Measurements from ENCODE around the gene NAPSA. TPM values are rescaled to one million over a fixed set of nuclear protein-coding genes. Genes with fewer than 3 reads are reported as not detected.

The NAPSA gene
- under 1 TPM in 2 of 4 donors, not detected in 2; 0.55 to 0.95 TPM for total RNA-seq
- polyA plus RNA-seq, result 1 to 10 TPM in 2 of 3 donors, under 1 TPM in 1; 0.69 to 2.4 (median 2.0) TPM

DNA sequence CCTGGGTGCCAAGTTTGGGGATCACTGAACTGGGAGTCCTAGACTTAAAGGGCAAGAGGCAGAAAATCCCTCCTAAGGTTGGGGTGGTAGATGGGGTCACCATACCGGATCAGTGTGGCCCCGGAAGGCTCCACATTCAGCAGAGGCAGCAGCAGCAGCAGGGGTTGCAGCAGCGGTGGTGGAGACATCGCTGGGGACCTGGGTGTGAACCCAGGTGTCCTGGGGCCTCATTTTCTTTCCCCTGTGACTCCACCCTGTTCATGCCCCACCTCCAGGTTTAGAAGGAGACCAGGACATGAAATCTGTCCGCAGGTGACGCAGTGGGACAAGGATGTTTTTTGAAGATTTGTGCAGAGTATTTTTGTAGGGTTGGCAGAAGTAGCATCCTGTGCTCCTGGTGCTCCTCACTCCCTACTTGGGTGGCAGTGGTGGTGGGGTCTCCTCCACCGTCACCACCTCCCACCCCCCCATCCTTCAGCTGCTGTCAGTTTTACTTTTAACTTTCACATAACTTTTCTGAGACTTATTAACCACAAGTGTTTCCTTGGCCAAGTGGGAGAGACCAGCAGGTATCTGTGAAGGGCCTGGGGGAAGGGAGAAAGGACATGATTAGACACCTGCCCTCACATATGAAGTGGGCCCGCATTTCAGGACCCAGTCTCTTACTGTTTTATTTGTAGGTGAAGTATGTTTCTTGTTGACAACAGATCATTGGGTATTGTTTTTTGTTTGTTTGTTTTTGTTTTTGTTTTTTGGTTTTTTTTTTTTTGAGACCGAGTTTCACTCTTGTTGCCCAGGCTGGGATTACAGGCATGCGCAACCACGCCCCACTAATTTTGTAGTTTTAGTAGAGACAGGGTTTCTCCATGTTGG lies at the start of gene NAPSA:
Gene NAPSA, minus strand, starts transcription at position 206 of the 873 bp plus-strand sequence. Its CDS starts 18 bp downstream, at position 188.
- no peak within 1 kb of the TSS for H3K4me3 ChIP-seq
- no peaks in the 10 kb centered on the region for H3K27me3 ChIP-seq
- no peak for TF ChIP-seq EP300 (IDR thresholded peaks at IDR 0.05)
- no peak for TF ChIP-seq CTCF (IDR thresholded peaks at IDR 0.05)
- no peak for TF ChIP-seq POLR2AphosphoS5 (IDR thresholded peaks at IDR 0.05)
- no peak for TF ChIP-seq POLR2A (IDR thresholded peaks at IDR 0.05)
- intact Hi-C loops (cut with DNase I), result loop anchor here (5.0 to 10.0 kb wide), 2 partner anchors 192 to 359 kb away; partner anchors contain the start of gene CLEC11A
- WGBS, 2 donors, result 71 to 75% methylated on average over 11 of the region's 11 CpGs
- no peaks in the 10 kb centered on the region for H3K9me3 ChIP-seq
- peaks cover 0 to 5% (median 2%) of the 10 kb centered on the region in 4 donors for H3K4me1 ChIP-seq
- H3K36me3 ChIP-seq, result no peaks in the 10 kb centered on the region
- DNase-seq, result no peak
- H3K27ac ChIP-seq, result no peak within 1 kb of the TSS

DNA sequence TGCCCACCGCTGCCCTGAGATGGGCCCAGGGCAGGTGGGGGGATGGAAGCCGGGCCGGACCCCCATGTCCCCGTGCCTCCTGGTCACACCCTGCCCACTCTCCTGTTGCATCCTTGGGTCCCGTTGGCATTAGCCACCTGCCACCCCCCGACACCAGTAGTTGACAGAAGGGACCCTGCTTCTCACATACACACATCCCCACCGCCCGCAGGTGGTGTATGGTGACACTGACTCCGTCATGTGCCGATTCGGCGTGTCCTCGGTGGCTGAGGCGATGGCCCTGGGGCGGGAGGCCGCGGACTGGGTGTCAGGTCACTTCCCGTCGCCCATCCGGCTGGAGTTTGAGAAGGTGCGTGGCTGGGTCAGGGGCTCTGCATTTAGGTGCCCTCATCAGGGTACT lies 48.1 kb upstream of the NAPSA start:
- Histone ChIP-seq H3K27me3 (peaks cover 7 to 21% (median 15%) of the 10 kb centered on the region in 3 donors), H3K4me3 (no peak overlapping the region), H3K4me1 (peaks cover 0 to 4% (median 1%) of the 10 kb centered on the region in 4 donors), H3K27ac (no peak overlapping the region), H3K9me3 (no peaks in the 10 kb centered on the region), H3K36me3 (peaks cover 0 to 16% (median 8%) of the 10 kb centered on the region in 4 donors)
- 95 to 97% methylated on average over 21 of the region's 21 CpGs for WGBS, 2 donors
- intact Hi-C loops (cut with DNase I), result no loop called here
- TF ChIP-seq POLR2AphosphoS5 (IDR thresholded peaks at IDR 0.05) (no peak), EP300 (IDR thresholded peaks at IDR 0.05) (no peak), POLR2A (IDR thresholded peaks at IDR 0.05) (no peak), CTCF (IDR thresholded peaks at IDR 0.05) (no peak)
- DNase-seq, result no peak

DNA sequence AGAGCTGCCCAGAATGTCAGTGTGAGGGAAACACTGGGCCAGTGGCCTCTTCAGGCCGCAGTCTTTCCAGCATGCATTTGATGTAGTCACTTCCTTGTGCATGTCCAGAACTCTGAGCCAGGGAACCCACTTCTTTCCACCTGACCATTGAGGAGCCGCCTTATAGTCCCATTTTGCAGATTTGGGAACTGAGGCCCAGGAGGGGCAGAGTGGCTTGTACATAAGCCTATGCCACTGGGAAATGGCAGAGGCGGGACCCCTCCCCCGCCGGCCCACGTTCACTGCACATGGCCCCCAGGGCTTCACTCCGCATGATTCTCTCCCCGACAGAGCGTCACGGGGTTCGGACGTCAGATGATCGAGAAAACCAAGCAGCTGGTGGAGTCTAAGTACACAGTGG lies 47.7 kb upstream of the NAPSA start:
- no peak overlapping the region for H3K4me3 ChIP-seq
- peaks cover 4 to 17% (median 11%) of the 10 kb centered on the region in 3 donors for H3K27me3 ChIP-seq
- WGBS, 2 donors, result 94 to 95% methylated on average over 13 of the region's 13 CpGs
- H3K36me3 ChIP-seq, result peaks cover 0 to 16% (median 9%) of the 10 kb centered on the region in 4 donors
- no peaks in the 10 kb centered on the region for H3K9me3 ChIP-seq
- intact Hi-C loops (cut with DNase I), result no loop called here
- DNase-seq, result no peak
- no peak overlapping the region for H3K27ac ChIP-seq
- no peaks in the 10 kb centered on the region for H3K4me1 ChIP-seq
- TF ChIP-seq CTCF (IDR thresholded peaks at IDR 0.05), result no peak
- no peak for TF ChIP-seq EP300 (IDR thresholded peaks at IDR 0.05)
- TF ChIP-seq POLR2AphosphoS5 (IDR thresholded peaks at IDR 0.05), result no peak
- TF ChIP-seq POLR2A (IDR thresholded peaks at IDR 0.05), result no peak

GRCh38 chr19:50412419-50412818 lies 47.0 kb upstream of the NAPSA start:
- H3K4me1 ChIP-seq, result no peaks in the 10 kb centered on the region
- H3K9me3 ChIP-seq, result no peaks in the 10 kb centered on the region
- no peak overlapping the region for H3K4me3 ChIP-seq
- DNase-seq, result no peak
- H3K27me3 ChIP-seq, result peaks cover 0 to 10% (median 4%) of the 10 kb centered on the region in 3 donors
- no peak overlapping the region for H3K27ac ChIP-seq
- WGBS, 2 donors, result 95 to 98% methylated on average over 2 of the region's 2 CpGs
- intact Hi-C loops (cut with DNase I), result no loop called here
- H3K36me3 ChIP-seq, result peaks cover 0 to 16% (median 9%) of the 10 kb centered on the region in 4 donors
- no peak for TF ChIP-seq EP300 (IDR thresholded peaks at IDR 0.05)
- TF ChIP-seq POLR2A (IDR thresholded peaks at IDR 0.05), result no peak
- no peak for TF ChIP-seq POLR2AphosphoS5 (IDR thresholded peaks at IDR 0.05)
- no peak for TF ChIP-seq CTCF (IDR thresholded peaks at IDR 0.05)

Measured in sigmoid colon (tissue), 7 donors.